GM19351 (cell line): ENCODE data around the gene XPO4.
"Not testable (repeated sequence)": the region's sequence is repeated elsewhere in the genome, so short reads cannot be mapped to it uniquely, and the experiment has no call there.

Experiments used
- ATAC-seq: cut with Tn5 transposase; IDR thresholded peaks from one replicate; pipeline ENCODE4 v1.9.1; 2021; ENCODE audit warnings: mild to moderate bottlenecking, moderate library complexity; ENCODE audit not compliant: unreplicated experiment

Gene XPO4

GRCh38 chr13:20891768-20892167, 10.8 kb downstream of the XPO4 start:
- ATAC-seq = no peak

- no peak for ATAC-seq
Measured at GRCh38 chr13:20891034-20891433, 11.5 kb downstream of the XPO4 start.

GRCh38 chr13:20890540-20890939, 12.0 kb downstream of the XPO4 start:
- ATAC-seq = not testable (repeated sequence)

GRCh38 chr13:20882206-20882605, 20.3 kb downstream of the XPO4 start:
- no peak for ATAC-seq

- no peak for ATAC-seq
Measured at GRCh38 chr13:20877902-20878301, 24.6 kb downstream of the XPO4 start.

- not testable (repeated sequence) for ATAC-seq
Measured at GRCh38 chr13:20876802-20877201, 25.7 kb downstream of the XPO4 start.

- not testable (repeated sequence) for ATAC-seq
Measured at GRCh38 chr13:20874439-20874838, 28.1 kb downstream of the XPO4 start.

GRCh38 chr13:20873348-20873747, 29.2 kb downstream of the XPO4 start:
- ATAC-seq = no peak

- ATAC-seq = no peak
Measured at GRCh38 chr13:20870829-20871228, 31.7 kb downstream of the XPO4 start.

GRCh38 chr13:20869540-20869939, 33.0 kb downstream of the XPO4 start:
- no peak for ATAC-seq

GRCh38 chr13:20867408-20867807, 35.1 kb downstream of the XPO4 start:
- no peak for ATAC-seq

- ATAC-seq = not testable (repeated sequence)
Measured at GRCh38 chr13:20861666-20862065, 40.9 kb downstream of the XPO4 start.

- no peak for ATAC-seq
Measured at GRCh38 chr13:20860844-20861243, 41.7 kb downstream of the XPO4 start.

- no peak for ATAC-seq
Measured at GRCh38 chr13:20856650-20857049, 45.9 kb downstream of the XPO4 start.

GRCh38 chr13:20851844-20852402, 50.6 kb downstream of the XPO4 start:
- no peak for ATAC-seq

GRCh38 chr13:20848944-20849343, 53.6 kb downstream of the XPO4 start:
- ATAC-seq = no peak

GRCh38 chr13:20848203-20848602, 54.3 kb downstream of the XPO4 start:
- no peak for ATAC-seq

GRCh38 chr13:20847296-20847695, 55.2 kb downstream of the XPO4 start:
- ATAC-seq = no peak

- ATAC-seq = no peak
Measured at GRCh38 chr13:20843166-20843565, 59.4 kb downstream of the XPO4 start.

- ATAC-seq = no peak
Measured at GRCh38 chr13:20840568-20840967, 62.0 kb downstream of the XPO4 start.

GRCh38 chr13:20833900-20834679, 68.5 kb downstream of the XPO4 start:
- no peak for ATAC-seq

- no peak for ATAC-seq
Measured at GRCh38 chr13:20832861-20833260, 69.7 kb downstream of the XPO4 start.

- no peak for ATAC-seq
Measured at GRCh38 chr13:20831933-20832332, 70.6 kb downstream of the XPO4 start.
